Measurements from ENCODE around the gene RASAL2. TPM values are rescaled to one million over a fixed set of nuclear protein-coding genes. Genes with fewer than 3 reads are reported as not detected.

Gene RASAL2
- total RNA-seq, 1 experiment from 2014 or later, result 22.2 TPM

DNA sequence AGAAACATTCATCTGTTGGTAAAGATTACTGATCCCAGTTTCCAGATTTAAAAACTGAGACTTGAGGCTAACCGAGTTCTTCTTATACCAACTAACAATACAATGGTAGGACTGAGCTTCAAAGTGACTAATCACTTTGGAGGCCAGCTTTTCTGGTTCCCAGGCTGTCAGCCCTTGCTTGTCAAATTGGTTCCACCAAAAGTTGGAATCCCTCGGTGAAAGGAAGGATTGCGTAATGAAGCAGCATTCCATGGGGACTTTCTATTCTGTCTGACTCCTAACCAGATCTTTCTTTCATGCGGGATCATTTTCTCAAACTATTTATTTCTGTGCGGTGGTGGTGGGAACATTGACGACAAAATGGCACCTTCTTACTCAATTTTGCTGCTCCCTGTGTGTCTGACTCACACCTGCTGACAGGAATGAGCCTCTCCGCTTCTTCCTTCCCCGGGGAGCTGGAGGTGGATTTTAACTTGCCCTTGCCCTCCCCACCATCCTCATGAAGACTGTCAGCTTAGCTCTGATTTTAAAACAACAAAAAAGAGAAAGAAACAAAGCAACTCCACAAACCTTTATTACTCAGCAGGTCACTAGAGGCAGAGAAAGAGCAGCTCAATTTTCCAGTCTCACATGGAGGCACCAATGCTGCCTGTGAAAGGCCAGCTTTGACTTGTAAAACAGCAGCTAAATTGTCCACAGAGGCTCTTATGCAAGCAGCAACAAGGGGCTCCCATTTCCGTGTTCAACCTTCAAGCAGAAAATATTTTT, 32.9 kb upstream of the RASAL2 start:
- Histone ChIP-seq H3K18ac (ENCODE audit: insufficient read length, low read depth, low read length) (no peak overlapping the region), H2BK12ac (ENCODE audit: insufficient read length, low read depth, low read length) (no peak overlapping the region), H4K91ac (ENCODE audit: insufficient read length, low read depth, low read length) (no peak overlapping the region), H3K4me2 (ENCODE audit: insufficient read depth, insufficient read length, low read length) (peak overlapping the region; percentile 39), H2BK5ac (ENCODE audit: insufficient read length, low read length) (no peak overlapping the region), H2BK120ac (ENCODE audit: low read depth, low read length, poor library complexity, severe bottlenecking) (no peak overlapping the region), H4K20me1 (ENCODE audit: control insufficient read depth, insufficient read depth, insufficient read length) (no peaks in the 10 kb centered on the region), H4K5ac (ENCODE audit: insufficient read length, low read depth, low read length) (no peak overlapping the region), H2BK20ac (ENCODE audit: low read depth, low read length, poor library complexity, severe bottlenecking) (no peak overlapping the region), H3K23ac (ENCODE audit: insufficient read length, low read depth, low read length) (no peak overlapping the region), H3T11ph (ENCODE audit: low read length) (no peak overlapping the region), H3K9me3 (ENCODE audit: control insufficient read depth, low read depth, low read length) (no peaks in the 10 kb centered on the region), H2AFZ (ENCODE audit: low read length) (no peak overlapping the region), H2BK15ac (ENCODE audit: low read depth, low read length) (no peak overlapping the region), H3K79me1 (ENCODE audit: insufficient read depth, low read depth, low read length, poor library complexity, severe bottlenecking) (no peaks in the 10 kb centered on the region), H3K79me2 (ENCODE audit: insufficient read depth, low read length) (no peaks in the 10 kb centered on the region), H3K14ac (ENCODE audit: insufficient read depth, low read length) (peak overlapping the region; percentile 64; the same call in 1 of the 2 replicates), H3K23me2 (ENCODE audit: insufficient read length, low read depth, low read length, poor library complexity, severe bottlenecking) (no peaks in the 10 kb centered on the region), H4K8ac (replicated peaks; ENCODE audit: insufficient read length, low read depth, low read length) (no peak overlapping the region), H3K56ac (ENCODE audit: insufficient read length, low read depth, low read length) (no peak overlapping the region), H3K9ac (ENCODE audit: extremely low read depth, insufficient read length, low read length) (no peak overlapping the region), H2AK5ac (ENCODE audit: insufficient read length, low read length) (no peak overlapping the region), H3K27me3 (ENCODE audit: insufficient read depth, low read length) (0 out of 2 replicates have a peak, but pooled peaks cover 2% of the 10 kb centered on the region), H3K4ac (ENCODE audit: low read depth, low read length) (no peak overlapping the region), H3K4me1 (ENCODE audit: insufficient read depth, low read length) (peaks cover 16% of the 10 kb centered on the region), H3K27ac (ENCODE audit: insufficient read length, low read depth, low read length) (peak overlapping the region; percentile 68)
- Mint-ChIP-seq H3K9me3 (no peaks in the 10 kb centered on the region), H3K4me3 (peak overlapping the region; percentile 40 to 64), H3K36me3 (ENCODE audit: insufficient read depth in 1 of 3, low read depth in 3 of 3) (no peaks in the 10 kb centered on the region), H3K4me1 (peaks cover 49 to 56% of the 10 kb centered on the region in 2 experiments), H3K27me3 (ENCODE audit: low read depth) (peaks cover 1% of the 10 kb centered on the region; the same call in 1 of the 2 replicates), H3K27ac (peak overlapping the region; percentile 73 to 96 (median 92))
- WGBS (ENCODE audit: extremely low coverage, insufficient read length, low lambda C conversion rate), result no CpG with 5 or more reads among the region's 9 CpGs
- TF ChIP-seq, protein P1, sequence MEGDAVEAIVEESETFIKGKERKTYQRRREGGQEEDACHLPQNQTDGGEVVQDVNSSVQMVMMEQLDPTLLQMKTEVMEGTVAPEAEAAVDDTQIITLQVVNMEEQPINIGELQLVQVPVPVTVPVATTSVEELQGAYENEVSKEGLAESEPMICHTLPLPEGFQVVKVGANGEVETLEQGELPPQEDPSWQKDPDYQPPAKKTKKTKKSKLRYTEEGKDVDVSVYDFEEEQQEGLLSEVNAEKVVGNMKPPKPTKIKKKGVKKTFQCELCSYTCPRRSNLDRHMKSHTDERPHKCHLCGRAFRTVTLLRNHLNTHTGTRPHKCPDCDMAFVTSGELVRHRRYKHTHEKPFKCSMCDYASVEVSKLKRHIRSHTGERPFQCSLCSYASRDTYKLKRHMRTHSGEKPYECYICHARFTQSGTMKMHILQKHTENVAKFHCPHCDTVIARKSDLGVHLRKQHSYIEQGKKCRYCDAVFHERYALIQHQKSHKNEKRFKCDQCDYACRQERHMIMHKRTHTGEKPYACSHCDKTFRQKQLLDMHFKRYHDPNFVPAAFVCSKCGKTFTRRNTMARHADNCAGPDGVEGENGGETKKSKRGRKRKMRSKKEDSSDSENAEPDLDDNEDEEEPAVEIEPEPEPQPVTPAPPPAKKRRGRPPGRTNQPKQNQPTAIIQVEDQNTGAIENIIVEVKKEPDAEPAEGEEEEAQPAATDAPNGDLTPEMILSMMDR (conservative IDR thresholded peaks at IDR 0.05), result 0 out of 3 replicates have a peak, but pooled peaks have one; percentile 10
- DNase-seq, result peak; percentile 59
